NCI-H446 (cell line): ENCODE measurements around the gene RBM33.
"Not testable (repeated sequence)": the region's sequence is repeated elsewhere in the genome, so short reads cannot be mapped to it uniquely, and the experiment has no call there.

ENCODE experiments used
- DNase-seq, 2 experiments: peaks; one replicate each; lab custom pipeline; 2025; lab: John Stamatoyannopoulos, UW

Gene RBM33

GRCh38 chr7:155662343-155663043, 18.0 kb downstream of the RBM33 start:
- no peak for DNase-seq

- no peak for DNase-seq
These were observed 19.5 kb downstream of the RBM33 start for GRCh38 chr7:155663937-155664336.

- DNase-seq, result no peak
These were observed 20.9 kb downstream of the RBM33 start for GRCh38 chr7:155665079-155665956.

GRCh38 chr7:155665957-155666287, 21.5 kb downstream of the RBM33 start:
- DNase-seq, result no peak

GRCh38 chr7:155667241-155667829, 22.9 kb downstream of the RBM33 start:
- no peak for DNase-seq

- peak in 1 of 2 experiments; percentile 21 for DNase-seq
These were observed 25.4 kb downstream of the RBM33 start for GRCh38 chr7:155669717-155670505.

GRCh38 chr7:155670521-155670920, 26.1 kb downstream of the RBM33 start:
- DNase-seq, result no peak

- no peak for DNase-seq
These were observed 30.1 kb downstream of the RBM33 start for GRCh38 chr7:155674556-155674955.

GRCh38 chr7:155676052-155676451, 31.6 kb downstream of the RBM33 start:
- DNase-seq, result no peak

- DNase-seq, result no peak
These were observed 33.2 kb downstream of the RBM33 start for GRCh38 chr7:155677688-155678087.

- DNase-seq, result no peak
These were observed 35.7 kb downstream of the RBM33 start for GRCh38 chr7:155680124-155680523.

GRCh38 chr7:155680864-155681263, 36.4 kb downstream of the RBM33 start:
- DNase-seq, result no peak

- no peak for DNase-seq
These were observed 37.2 kb downstream of the RBM33 start for GRCh38 chr7:155681663-155682062.

GRCh38 chr7:155682484-155682883, 38.0 kb downstream of the RBM33 start:
- no peak for DNase-seq

GRCh38 chr7:155683098-155683497, 38.6 kb downstream of the RBM33 start:
- no peak for DNase-seq

- no peak for DNase-seq
These were observed 39.3 kb downstream of the RBM33 start for GRCh38 chr7:155683714-155684113.

GRCh38 chr7:155684543-155684942, 40.1 kb downstream of the RBM33 start:
- DNase-seq, result no peak

- no peak for DNase-seq
These were observed 40.8 kb downstream of the RBM33 start for GRCh38 chr7:155685070-155685790.

- no peak for DNase-seq
These were observed 41.3 kb downstream of the RBM33 start for GRCh38 chr7:155685791-155686160.

GRCh38 chr7:155686620-155687324, 42.3 kb downstream of the RBM33 start:
- not testable (repeated sequence) for DNase-seq

- not testable (repeated sequence) for DNase-seq
These were observed 43.8 kb downstream of the RBM33 start for GRCh38 chr7:155688237-155688636.
